Small intestine (tissue), 7 donors: Measurements from ENCODE around the gene C11orf68. TPM values are rescaled to one million over a fixed set of nuclear protein-coding genes. Genes with fewer than 3 reads are reported as not detected.

Experiments
- DNase-seq, 2 donors: peaks; one replicate each; pipeline versions ENCODE4 v3.0.0 to v3.0.0-alpha.2; 2013
- FAIRE-seq: peaks from 2 replicates; lab custom pipeline; 2012; peaks lifted over from hg19 to GRCh38; lab: Jason Lieb, UNC
- H3K27ac ChIP-seq, 3 donors: one replicate each; pipeline ENCODE4 v1.5.1; 2013; ENCODE audit warnings: low read length in 2 of 3, mild to moderate bottlenecking in 2 of 3, control low read depth in 1 of 3, inconsistent platforms in 1 of 3, low read depth in 1 of 3, moderate library complexity in 1 of 3
- H3K27me3 ChIP-seq, 3 donors: one replicate each; pipeline ENCODE4 v1.6.1; 2013; ENCODE audit warnings: low read length in 3 of 3, inconsistent platforms in 1 of 3; ENCODE audit not compliant: control insufficient read depth in 3 of 3, insufficient read depth in 3 of 3
- H3K36me3 ChIP-seq, 3 donors: one replicate each; pipeline ENCODE4 v1.6.1; 2013; ENCODE audit warnings: low read length in 3 of 3, inconsistent platforms in 1 of 3, low read depth in 1 of 3, mild to moderate bottlenecking in 1 of 3, moderate library complexity in 1 of 3; ENCODE audit not compliant: control insufficient read depth in 3 of 3, insufficient read depth in 2 of 3
- H3K4me1 ChIP-seq, 3 donors: one replicate each; pipeline ENCODE4 v1.6.1; 2013; ENCODE audit warnings: low read length in 2 of 3, inconsistent platforms in 1 of 3, low read depth in 1 of 3, mild to moderate bottlenecking in 1 of 3, moderate library complexity in 1 of 3; ENCODE audit not compliant: control insufficient read depth in 3 of 3, insufficient read depth in 2 of 3
- H3K4me3 ChIP-seq, 3 donors: one replicate each; pipeline ENCODE4 v1.5.1; 2013; ENCODE audit warnings: low read length in 3 of 3, control low read depth in 1 of 3, inconsistent platforms in 1 of 3, low read depth in 1 of 3, mild to moderate bottlenecking in 1 of 3, moderate library complexity in 1 of 3
- H3K9me3 ChIP-seq, 2 donors: one replicate each; pipeline ENCODE4 v1.6.1; 2013; ENCODE audit warnings: low read depth in 1 of 2, low read length in 1 of 2; ENCODE audit not compliant: control insufficient read depth in 2 of 2, insufficient read depth in 1 of 2
- WGBS, 3 donors: extraction: QIAGEN DNeasy Blood & Tissue Kit; methylation state at CpG; one replicate each; pipeline ENCODE4 v1.1.7; 2013; 5-methylcytosine and 5-hydroxymethylcytosine counted together
- polyA plus RNA-seq, 4 donors: library from polyadenylated mRNA; stranded (reverse) in 3 of 4; unstranded in 1 of 4; fragments of 200-250 nt in 3 of 4; fragments of 120-200 nt in 1 of 4; gene quantifications; one replicate each; pipeline versions ENCODE4 v1.2.1 to v1.2.3, GENCODE V29; 2013
- donor health status: healthy with polysubstance abuse.
- donor health status: control.
- donor health status: control.
- donor health status: Bipolar disorder and iron deficiency.
- donor health status: healthy.

C11orf68 gene
- polyA plus RNA-seq, 4 donors: 23.9 to 32.7 (median 26.9) TPM

DNA sequence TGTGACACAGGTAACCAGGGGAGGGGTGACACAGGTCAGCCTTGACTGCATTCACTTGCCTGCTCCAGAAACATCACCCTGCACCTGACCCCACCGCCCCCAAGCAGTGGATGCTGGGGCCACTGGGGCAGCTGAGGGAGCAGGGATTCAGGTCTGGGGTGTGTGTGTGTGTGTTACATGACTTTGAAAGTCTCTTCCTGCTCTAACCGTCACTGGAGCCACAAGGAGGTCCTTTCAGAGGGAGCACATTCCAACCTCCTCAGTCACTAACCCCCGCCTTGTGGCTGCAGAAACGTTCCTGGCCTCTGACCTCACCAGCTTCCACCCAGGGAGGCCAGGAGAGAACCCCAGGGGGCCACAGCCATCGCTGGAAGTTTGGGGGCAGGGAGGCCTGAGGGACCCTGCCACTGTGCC, 15.8 kb downstream of the C11orf68 start:
- H3K27ac ChIP-seq: no peak overlapping the region
- peaks cover 0 to 17% (median 4%) of the 10 kb centered on the region in 3 donors for H3K4me1 ChIP-seq
- no peaks in the 10 kb centered on the region for H3K9me3 ChIP-seq
- H3K4me3 ChIP-seq: no peak overlapping the region
- DNase-seq (no peak), FAIRE-seq (no peak)
- WGBS, 3 donors: 13 to 29% (median 22%) methylated on average over 5 of the region's 5 CpGs
- no peaks in the 10 kb centered on the region for H3K36me3 ChIP-seq
- H3K27me3 ChIP-seq: peaks cover 0 to 66% (median 0%) of the 10 kb centered on the region in 3 donors

DNA sequence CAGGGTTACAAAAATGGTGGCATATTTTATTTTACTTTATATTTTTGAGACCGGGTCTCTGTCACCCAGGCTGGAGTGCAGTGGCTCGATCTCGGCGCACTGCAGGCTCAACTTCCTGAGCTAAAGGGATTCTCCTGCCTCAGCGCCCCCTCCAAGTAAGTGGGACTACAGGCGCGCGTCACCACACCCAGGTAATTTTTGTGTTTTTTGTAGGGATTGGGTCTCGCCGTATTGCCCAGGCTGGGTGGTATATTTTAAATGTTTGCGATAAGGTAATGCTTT, 18.0 kb downstream of the C11orf68 start:
- H3K27me3 ChIP-seq: peaks cover 0 to 71% (median 0%) of the 10 kb centered on the region in 3 donors
- no peak for FAIRE-seq

DNA sequence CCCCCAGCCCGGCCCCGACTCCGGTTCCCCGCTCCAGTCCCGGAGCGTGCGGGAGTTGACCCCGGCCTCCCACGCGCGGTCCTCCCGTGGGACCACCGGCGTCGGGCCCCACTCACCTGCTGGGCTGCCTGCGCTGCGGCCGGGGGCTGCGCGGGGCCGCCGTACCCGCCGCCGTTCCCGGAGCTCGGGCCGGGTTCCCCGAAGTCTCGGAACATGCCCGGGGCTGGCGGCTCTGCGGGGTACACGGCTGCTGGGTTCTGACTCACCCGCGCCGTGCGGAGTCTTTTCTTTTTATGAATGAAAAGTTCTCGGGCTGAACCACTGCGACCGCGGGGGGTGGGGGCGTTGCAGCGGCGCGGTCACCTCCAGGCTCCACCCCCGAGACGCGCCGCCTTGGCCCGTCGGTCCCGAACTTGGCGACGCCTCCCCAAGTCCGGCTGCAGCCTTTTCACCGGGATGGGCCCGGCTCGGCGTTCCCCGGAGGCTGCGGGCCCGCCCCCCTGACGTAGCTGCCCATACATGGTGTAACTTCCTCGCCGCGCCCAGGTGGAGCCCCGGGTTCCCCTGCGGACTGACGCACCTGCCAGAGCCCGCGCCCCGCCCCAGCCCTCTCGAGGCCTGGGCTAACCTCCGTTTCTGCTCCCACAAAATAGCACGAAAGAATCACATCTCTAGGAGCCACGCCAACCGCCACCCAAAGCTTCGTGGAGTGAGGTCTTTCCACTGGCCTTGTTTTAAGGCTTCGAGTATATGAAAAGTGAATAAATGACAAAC, 18.6 kb downstream of the C11orf68 start, which contains the start of gene FOSL1:
FOSL1 (minus strand) TSS at position 264 of the 774 bp plus-strand sequence; CDS start at position 215, 49 bp downstream.
- H3K27ac ChIP-seq: peak within 1 kb of the TSS in 1 of 3 donors; percentile 88

More for the DNA sequence above, 18.0 kb downstream of the C11orf68 start:
- no peaks in the 10 kb centered on the region for H3K9me3 ChIP-seq
- no peak overlapping the region for H3K4me3 ChIP-seq
- H3K27ac ChIP-seq: peak overlapping the region in 1 of 3 donors; percentile 16
- H3K4me1 ChIP-seq: peaks cover 0 to 17% (median 4%) of the 10 kb centered on the region in 3 donors
- 50 to 66% (median 58%) methylated on average over 11 of the region's 11 CpGs for WGBS, 3 donors
- DNase-seq: no peak
- H3K36me3 ChIP-seq: no peaks in the 10 kb centered on the region

DNA sequence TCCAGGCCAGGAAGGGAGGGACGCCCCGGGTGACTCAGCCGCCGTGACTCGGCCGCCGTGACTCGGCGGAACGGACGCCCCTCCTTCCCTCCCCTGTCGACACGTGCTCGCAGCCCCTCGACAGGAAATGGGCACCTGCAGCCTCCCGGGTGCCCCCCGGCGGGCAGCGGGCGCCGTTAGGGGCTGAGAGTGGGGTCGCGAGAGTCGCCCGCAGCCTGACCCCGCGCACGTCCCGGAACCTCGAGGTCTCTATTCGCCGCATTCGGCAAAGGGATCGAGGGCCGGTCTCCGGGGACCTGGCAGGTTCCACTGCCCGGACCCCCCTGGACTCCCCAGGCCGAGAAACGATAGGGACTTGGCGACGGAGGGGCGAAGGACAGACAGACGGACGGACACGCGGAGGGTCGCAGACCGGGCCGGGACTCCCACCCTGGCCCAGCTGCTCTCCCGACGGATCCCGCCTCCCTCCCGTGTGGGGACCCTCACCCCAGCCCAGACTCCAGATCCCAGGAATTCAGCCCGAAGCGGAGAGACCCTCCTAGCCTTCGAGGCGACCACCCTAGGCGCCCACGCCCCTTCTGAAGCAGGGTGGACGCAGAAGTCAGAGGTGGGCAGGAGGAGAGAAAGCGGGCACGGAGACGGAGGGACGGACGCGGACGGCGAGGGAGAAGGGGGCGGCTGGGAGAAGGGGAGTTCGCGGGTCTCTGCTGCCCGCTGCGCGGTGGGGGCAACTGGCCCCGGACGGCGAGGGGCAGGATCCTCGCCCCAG, 19.3 kb downstream of the C11orf68 start:
- H3K27me3 ChIP-seq: peaks cover 0 to 76% (median 0%) of the 10 kb centered on the region in 3 donors
- H3K9me3 ChIP-seq: no peaks in the 10 kb centered on the region
- FAIRE-seq (no peak), DNase-seq (peak; percentile 72 to 78)
- peak overlapping the region in 2 of 3 donors; percentile 48 to 58 for H3K4me3 ChIP-seq
- 1 to 2% (median 1%) methylated on average over 46 to 78 of the region's 78 CpGs for WGBS, 3 donors
- no peaks in the 10 kb centered on the region for H3K36me3 ChIP-seq
- H3K27ac ChIP-seq: peak overlapping the region in 1 of 3 donors; percentile 88
- H3K4me1 ChIP-seq: peaks cover 0 to 17% (median 4%) of the 10 kb centered on the region in 3 donors

More for the DNA sequence above, 18.6 kb downstream of the C11orf68 start, which contains the start of gene FOSL1:
- Histone ChIP-seq H3K4me3 (peak within 1 kb of the TSS in 2 of 3 donors; percentile 48 to 58), H3K9me3 (no peaks in the 10 kb centered on the region), H3K27me3 (peaks cover 0 to 76% (median 0%) of the 10 kb centered on the region in 3 donors), H3K36me3 (no peaks in the 10 kb centered on the region), H3K4me1 (peaks cover 0 to 17% (median 4%) of the 10 kb centered on the region in 3 donors)
- WGBS, 3 donors: 1% methylated on average over 67 to 80 of the region's 80 CpGs
- FAIRE-seq: no peak
- DNase-seq: peak; percentile 96

DNA sequence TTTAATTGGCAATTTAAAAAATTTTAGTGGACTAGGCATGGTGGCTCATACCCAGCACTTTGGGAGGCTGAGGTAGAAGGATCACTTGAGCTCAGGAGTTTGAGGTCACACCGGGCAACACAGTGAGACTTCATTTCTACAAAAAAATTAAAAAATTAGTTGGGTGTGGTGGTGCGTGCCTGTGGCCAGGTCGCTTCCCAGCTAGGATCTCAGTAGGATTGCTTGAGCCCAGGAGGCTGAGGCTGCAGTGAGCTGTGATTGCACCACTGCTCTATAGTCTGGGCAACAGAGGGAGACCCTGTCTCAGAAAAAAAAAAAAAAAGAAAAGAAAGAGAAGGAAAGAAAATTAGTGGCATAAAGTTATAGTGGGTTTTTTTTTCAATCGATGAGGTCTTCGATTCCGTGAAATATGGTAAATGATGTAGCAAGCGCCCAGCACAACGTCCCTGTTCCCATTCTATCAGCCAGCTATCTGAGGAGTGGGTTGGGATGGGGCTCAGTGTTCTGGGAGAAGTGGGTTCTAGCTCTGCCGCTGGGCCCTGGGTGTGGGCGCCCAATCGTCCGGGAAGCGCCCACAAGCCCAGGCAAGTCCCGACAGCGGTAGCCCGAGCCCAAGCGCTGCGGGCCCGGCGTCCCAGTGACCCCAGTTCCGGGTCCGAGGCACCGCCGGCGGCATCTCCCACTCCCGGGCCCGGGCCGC, 20.1 kb downstream of the C11orf68 start:
- H3K4me3 ChIP-seq: peak overlapping the region in 2 of 3 donors; percentile 20 to 58
- WGBS, 3 donors: 25 to 40% (median 38%) methylated on average over 15 to 28 of the region's 28 CpGs

DNA sequence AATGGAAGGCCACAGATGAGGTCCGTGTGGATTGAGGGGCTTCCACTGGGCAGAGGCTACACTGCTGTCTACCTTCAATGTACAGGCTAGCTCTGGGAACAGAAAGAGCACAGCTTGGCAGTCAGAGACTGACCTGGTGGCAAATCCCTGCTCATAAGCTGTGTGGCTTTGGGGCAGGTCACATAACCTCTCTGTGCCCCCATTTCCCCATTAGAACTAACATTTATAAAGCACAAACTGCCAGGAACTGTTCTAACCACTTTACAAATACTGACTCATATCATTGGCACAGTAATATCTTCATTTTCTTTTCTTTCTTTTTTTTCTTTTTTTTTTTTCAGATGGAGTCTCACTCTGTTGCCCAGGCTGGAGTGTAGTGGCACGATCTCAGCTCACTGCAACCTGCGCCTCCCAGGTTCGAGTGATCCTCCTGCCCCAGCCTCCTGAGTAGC, 21.8 kb downstream of the C11orf68 start:
- peaks cover 0 to 23% (median 7%) of the 10 kb centered on the region in 3 donors for H3K4me1 ChIP-seq
- DNase-seq: no peak
- H3K4me3 ChIP-seq: no peak overlapping the region
- H3K9me3 ChIP-seq: no peaks in the 10 kb centered on the region
- H3K27me3 ChIP-seq: peaks cover 0 to 58% (median 0%) of the 10 kb centered on the region in 3 donors
- no peak overlapping the region for H3K27ac ChIP-seq
- WGBS, 3 donors: 89 to 92% (median 91%) methylated on average over 4 of the region's 4 CpGs
- H3K36me3 ChIP-seq: no peaks in the 10 kb centered on the region
- FAIRE-seq: no peak

More for the DNA sequence above, 20.1 kb downstream of the C11orf68 start:
- H3K27ac ChIP-seq: peak overlapping the region in 1 of 3 donors; percentile 69
- H3K27me3 ChIP-seq: peaks cover 0 to 76% (median 0%) of the 10 kb centered on the region in 3 donors
- FAIRE-seq (no peak), DNase-seq (no peak)
- H3K9me3 ChIP-seq: no peaks in the 10 kb centered on the region
- peaks cover 0 to 17% (median 4%) of the 10 kb centered on the region in 3 donors for H3K4me1 ChIP-seq
- H3K36me3 ChIP-seq: no peaks in the 10 kb centered on the region

DNA sequence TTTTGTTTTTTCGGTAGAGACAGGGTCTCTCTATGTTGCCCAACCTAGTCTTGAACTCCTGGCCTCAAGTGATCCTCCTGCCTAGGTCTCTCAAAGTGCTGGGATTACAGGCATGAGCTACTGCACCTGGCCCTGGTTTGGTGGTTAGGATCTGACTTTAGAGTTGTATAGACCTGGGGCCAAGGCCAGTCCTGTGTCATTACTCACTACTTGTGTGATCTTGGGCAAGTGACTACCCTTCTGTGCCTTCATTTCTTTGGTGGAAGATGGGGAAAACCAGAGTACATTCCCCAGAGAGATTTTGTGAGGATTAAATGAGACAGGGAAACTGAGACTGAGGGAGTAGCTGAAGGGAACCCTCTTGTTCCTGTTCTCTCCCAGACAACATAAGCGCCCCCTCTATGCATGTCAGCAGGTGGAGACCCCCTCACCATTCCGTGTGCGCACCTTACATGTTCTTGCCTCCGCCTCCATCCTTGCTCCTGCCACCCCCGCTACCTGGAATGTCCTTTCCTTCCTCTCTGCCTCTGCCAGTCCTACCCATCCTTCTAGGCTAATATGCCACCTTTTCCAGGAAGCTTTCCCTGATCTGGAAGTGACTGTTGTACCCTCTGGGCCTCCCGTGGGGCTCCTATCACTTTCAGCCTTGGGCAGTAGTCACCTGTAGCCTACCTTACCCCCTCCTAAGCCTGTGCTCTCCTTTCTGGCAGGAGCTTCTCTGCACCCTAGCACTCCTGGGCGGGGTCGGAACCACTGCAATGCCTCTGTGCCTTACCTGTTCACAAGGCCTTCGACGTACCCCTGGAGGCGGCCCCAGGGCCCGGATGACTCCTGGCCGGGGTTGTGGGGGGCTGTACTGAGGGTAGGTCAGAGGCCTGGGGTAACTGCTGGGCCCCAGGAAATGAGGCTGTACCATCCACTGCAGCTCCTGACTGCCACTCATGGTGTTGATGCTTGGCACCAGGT, 22.5 kb downstream of the C11orf68 start:
- Histone ChIP-seq H3K4me1 (peaks cover 0 to 30% (median 7%) of the 10 kb centered on the region in 3 donors), H3K36me3 (no peaks in the 10 kb centered on the region), H3K9me3 (no peaks in the 10 kb centered on the region), H3K4me3 (no peak overlapping the region), H3K27ac (no peak overlapping the region), H3K27me3 (peaks cover 0 to 57% (median 0%) of the 10 kb centered on the region in 3 donors)
- DNase-seq (no peak), FAIRE-seq (no peak)
- 86 to 90% (median 88%) methylated on average over 14 of the region's 14 CpGs for WGBS, 3 donors
